Mammary microvascular endothelial cell (primary cell): Measurements from ENCODE around the gene PTPDC1. TPM values are rescaled to one million over a fixed set of nuclear protein-coding genes. Genes with fewer than 3 reads are reported as not detected.

Experiments
- total RNA-seq: library from RNA; depleted of rRNA; stranded (reverse); fragments of >200 nt; gene quantifications from 2 replicates; pipeline ENCODE4 v1.2.3, GENCODE V29; 2015

PTPDC1 gene, protein sequence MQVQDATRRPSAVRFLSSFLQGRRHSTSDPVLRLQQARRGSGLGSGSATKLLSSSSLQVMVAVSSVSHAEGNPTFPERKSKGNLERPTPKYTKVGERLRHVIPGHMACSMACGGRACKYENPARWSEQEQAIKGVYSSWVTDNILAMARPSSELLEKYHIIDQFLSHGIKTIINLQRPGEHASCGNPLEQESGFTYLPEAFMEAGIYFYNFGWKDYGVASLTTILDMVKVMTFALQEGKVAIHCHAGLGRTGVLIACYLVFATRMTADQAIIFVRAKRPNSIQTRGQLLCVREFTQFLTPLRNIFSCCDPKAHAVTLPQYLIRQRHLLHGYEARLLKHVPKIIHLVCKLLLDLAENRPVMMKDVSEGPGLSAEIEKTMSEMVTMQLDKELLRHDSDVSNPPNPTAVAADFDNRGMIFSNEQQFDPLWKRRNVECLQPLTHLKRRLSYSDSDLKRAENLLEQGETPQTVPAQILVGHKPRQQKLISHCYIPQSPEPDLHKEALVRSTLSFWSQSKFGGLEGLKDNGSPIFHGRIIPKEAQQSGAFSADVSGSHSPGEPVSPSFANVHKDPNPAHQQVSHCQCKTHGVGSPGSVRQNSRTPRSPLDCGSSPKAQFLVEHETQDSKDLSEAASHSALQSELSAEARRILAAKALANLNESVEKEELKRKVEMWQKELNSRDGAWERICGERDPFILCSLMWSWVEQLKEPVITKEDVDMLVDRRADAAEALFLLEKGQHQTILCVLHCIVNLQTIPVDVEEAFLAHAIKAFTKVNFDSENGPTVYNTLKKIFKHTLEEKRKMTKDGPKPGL
- 5.1 and 6.0 TPM in 2 replicates for total RNA-seq

DNA sequence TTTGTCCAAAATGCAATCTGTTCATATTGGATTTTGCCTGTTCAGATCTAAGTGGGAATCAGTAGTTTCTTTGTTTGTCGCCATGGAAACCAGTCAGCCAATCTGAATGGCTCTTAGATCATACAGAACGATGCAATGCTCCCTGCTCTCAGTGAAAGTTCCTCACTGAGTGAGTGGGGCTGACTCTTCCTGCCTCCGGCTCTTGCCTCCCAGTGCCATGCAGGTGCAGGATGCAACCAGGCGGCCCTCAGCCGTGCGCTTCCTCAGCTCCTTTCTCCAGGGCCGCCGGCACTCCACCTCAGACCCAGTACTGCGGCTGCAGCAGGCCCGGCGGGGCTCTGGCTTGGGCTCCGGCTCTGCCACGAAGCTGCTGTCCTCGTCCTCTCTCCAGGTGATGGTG, at the start of gene PTPDC1:
Gene PTPDC1 (plus strand): TSS at position 151 of the 400 bp plus-strand sequence. CDS start 67 bp downstream, at position 218.

Other genes with a start within 250 kb of the PTPDC1 start
- gene BARX1, start 129.1 kb upstream of the PTPDC1 start, total RNA-seq = not detected in 2 replicates
- gene ZNF169, start 174.8 kb downstream of the PTPDC1 start, total RNA-seq = 2.0 and 2.6 TPM in 2 replicates
- gene NUTM2F, start 244.2 kb downstream of the PTPDC1 start, total RNA-seq = not detected in 2 replicates